ENCODE data around the gene ATXN7L1. TPM values are rescaled to one million over a fixed set of nuclear protein-coding genes. Genes with fewer than 3 reads are reported as not detected.
"Not testable (repeated sequence)": the region's sequence is repeated elsewhere in the genome, so short reads cannot be mapped to it uniquely, and the experiment has no call there.

Gene ATXN7L1
- total RNA-seq, 1 donor from 2014 or later = 6.7 TPM

DNA sequence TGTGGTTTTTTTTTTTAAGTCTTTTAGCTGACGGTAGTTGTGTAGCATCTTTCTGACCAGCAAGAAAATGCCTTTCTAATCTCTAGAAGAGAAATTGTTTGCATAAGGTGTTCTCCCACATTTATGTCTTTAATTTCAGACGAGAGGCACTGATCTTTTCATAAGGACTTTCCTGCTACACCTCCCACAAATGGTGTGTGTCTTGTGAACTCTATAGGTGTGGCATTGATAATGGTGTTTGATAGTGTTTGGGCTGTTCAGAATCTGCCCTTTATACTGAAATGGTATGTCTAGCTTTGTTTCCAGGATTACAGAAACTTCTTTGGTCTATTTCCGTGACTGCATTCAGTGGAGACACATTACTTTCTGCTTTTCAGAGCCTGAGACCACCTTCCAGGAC, 21.6 kb upstream of the ATXN7L1 start:
- DNase-seq (ENCODE audit: missing footprints) (no peak), ATAC-seq (no peak)
- intact Hi-C loops (cut with DNase I) = no loop called here

DNA sequence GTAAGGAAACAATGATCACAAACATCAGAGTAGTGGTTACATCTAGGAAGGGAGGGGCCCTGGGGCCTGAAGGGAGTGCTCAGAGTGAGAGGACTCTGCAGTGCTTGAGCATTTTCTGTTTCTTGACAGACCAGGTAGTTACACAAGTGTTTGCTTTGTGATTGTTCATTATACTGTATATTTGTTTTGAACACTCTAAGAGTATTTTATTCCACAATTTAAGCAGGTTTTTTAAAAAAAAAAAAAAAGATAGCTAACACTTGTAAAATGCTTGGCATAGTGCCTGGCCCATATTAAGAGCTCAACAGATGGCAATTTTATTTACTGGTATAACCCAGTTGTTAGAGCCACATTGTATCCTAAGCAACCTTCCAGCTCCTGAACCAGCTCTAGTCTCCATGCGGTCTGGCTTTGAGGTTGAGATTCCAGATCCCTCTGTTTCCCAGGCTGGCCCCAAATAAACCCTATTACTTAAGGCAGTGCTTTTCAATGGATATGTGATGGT, 20.1 kb upstream of the ATXN7L1 start:
- intact Hi-C loops (cut with DNase I) = no loop called here
- no peak for ATAC-seq
- DNase-seq (ENCODE audit: missing footprints) = no peak

DNA sequence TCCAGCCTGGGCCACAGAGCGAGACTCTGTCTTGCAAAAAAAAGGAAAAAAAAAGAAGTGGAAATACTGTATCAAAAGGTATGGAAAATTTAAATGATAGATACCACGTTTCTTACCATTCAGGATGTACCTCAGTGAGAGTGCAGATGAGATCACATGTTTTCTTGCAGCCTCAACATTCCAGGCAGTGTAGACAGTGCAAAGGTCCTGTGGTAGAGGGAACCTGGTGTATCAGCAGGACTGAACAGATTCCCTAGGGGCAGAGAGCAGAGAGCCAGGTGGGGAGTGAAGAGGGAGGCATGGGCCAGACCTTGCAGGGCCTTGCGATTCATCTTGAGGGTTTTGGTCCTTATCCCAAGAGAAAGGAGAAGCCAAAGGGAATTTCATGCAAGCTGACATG, 17.7 kb upstream of the ATXN7L1 start:
- ATAC-seq (no peak), DNase-seq (ENCODE audit: missing footprints) (no peak)
- intact Hi-C loops (cut with DNase I) = no loop called here

DNA sequence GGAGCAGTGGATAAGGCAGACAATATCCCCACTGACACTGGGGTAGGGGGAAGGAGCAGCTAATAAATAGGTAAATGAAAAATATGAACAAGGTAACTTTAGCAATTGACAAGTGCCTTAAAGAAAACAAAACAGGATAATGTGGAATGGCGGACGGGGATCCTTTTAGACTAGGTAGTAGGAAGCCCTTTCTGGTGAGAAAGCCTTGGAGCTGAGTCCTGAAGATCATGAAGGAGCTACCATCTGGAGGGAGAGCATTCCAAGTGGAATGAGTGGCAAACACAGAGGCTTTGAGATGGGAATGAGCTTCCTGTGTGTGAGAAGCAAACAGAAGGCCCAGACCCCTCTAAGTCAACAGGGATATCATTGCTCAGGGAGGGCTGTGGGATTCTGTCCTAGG, 16.0 kb upstream of the ATXN7L1 start:
- intact Hi-C loops (cut with DNase I) = no loop called here
- ATAC-seq (no peak), DNase-seq (ENCODE audit: missing footprints) (no peak)

DNA sequence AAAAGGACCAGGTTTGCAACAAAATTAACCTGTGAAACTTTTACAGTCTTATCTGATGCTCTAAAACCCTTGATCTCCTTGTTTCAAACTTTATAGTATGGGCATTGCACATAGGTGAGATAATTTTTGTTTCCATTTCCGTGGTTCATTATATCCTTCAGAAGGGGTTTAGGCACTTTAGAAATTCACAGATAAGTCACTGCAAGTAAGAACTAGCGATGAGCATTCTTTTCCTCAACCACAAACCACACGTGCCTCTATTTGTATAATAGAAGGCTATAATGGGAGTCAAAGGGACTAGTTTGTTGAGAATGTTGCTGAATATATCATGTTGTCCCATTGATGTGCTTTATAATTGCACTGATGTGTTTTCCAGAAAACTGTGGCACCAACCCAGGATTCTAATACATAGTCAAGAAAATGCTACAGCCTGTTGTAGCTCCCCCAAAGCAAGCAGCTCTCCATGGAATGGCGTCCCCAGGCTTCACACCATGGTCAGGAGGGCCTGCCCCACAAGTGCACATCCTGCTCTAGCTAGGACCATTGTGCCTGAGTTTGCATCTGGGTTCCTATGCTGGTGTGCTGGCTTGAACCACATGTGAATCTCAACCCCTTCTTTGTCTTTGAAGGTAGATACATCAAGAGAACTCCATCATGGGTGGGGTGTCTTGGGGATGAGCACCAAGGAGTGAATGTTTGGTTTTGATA, 14.0 kb upstream of the ATXN7L1 start:
- intact Hi-C loops (cut with DNase I) = no loop called here
- ATAC-seq (no peak), DNase-seq (ENCODE audit: missing footprints) (no peak)

DNA sequence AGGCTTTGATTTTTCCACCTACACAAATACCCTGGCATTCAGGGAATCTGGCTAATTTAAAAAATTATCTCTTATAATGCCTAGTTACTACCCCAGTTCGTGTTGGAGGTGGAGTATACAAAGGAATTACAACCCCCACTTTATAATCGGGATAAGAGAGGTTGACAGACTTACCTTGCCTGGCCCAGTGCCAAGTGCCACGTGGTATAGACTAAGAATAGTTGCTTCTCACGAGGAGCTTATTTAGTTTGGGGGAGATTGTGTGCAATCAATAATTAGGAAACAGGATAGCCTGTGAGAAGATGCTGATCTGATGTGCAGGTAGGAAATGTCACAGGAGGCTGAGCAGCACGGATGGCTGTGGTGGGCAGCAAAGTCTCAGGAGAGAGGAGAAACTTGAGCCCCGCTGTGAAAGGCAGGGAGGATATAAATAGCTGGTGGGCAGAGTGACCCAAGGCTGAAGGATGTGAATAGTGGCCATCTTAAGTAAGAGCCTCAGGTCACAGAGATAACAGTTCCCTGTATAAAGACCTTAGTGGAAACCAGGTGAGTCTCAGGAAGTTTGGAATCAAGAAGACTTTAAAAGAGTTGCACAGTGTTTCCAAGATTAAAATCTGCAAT, 11.3 kb upstream of the ATXN7L1 start:
- ATAC-seq (no peak), DNase-seq (ENCODE audit: missing footprints) (no peak)
- intact Hi-C loops (cut with DNase I) = no loop called here

DNA sequence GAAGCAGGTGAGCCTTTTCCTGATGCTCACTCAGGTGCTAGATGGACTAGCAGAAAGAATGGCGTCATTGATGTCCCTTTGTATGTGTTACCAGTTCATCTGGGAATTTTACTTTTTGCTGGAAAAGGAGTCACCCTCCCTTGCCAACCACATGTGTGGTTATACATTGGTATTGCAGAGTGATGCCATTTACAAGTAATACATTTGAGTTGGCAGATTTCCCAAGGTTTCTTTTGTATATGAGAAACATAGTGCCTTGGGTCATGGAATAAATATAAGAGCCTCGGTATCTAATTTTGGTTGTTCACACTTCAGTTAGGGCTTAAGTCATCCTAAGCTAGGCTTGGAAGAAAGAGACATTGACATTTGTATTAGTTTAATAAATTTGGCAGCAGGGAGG, 10.4 kb upstream of the ATXN7L1 start:
- intact Hi-C loops (cut with DNase I) = no loop called here
- ATAC-seq (no peak), DNase-seq (ENCODE audit: missing footprints) (no peak)

DNA sequence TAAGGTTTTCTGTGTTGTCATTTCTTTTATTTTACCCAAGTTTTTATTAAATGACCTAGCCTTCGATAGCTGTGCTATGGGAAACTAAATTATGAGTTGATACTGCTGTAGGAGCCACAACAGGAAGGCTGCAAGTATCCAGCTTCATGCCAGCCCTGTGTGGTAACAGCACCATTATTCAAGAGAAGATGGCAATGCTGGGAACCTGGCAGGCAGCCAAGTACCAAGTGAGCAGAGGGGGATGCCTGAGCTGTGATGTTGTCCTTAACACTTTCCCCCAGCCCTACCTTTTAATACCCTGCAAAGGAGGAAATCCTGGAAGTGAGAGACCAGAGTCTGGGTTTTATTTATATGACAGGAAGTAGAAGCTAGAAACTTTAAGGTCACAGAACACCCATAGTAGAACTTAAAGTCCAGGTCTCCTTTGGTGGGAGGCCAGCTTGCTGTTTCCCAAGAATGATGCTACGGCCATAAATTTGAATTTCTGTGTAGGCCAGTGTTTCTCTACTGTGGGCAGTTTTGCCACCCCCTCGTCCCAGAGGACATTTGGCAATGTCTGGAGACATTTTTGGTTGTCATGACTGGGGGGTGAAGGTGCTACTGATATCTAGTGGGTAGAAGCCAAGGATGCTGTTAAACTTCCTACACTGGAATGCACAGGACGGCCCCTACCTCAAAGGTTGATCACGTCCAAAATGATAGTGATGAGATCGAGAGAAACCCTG, 9.2 kb upstream of the ATXN7L1 start:
- intact Hi-C loops (cut with DNase I) = no loop called here
- ATAC-seq (no peak), DNase-seq (ENCODE audit: missing footprints) (no peak)

DNA sequence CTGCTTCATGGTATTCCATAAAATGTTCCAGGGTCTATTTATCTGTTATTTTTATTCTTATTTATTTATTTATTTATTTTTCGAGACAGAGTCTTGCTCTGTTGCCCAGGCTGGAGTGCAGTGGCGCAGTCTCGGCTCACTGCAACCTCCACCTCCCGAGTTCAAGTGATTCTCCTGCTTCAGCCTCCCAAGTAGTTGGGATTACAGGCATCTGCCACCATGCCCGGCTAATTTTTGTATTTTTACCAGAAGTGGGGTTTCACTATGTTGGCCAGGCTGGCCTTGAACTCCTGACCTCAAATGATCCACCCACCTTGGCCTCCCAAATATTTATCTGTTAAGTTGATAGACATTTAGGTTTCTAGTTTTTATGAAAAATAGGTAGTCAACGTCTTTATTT, 6.8 kb upstream of the ATXN7L1 start:
- ATAC-seq; DNase-seq (ENCODE audit: missing footprints); intact Hi-C loops (cut with DNase I): not testable (repeated sequence)

DNA sequence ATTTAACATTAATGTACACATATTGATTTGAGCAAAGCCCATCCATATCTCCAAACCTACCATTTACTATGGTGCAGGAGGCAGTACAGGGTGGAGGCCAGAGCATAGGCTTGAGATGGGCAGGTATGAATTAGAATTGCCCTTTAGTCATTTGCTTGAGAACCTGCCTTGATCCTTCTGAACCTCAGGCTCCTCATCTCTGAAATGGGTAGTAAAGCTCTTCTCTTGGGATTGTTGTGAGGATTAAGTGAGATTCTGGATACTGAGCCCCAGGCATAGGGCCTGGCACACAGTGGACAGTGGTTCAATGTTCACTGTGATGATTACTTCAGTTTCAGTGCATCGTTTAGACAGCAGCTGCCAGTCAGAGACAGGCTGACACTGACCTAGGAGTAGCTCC, 5.0 kb upstream of the ATXN7L1 start:
- DNase-seq (ENCODE audit: missing footprints) (no peak), ATAC-seq (no peak)
- intact Hi-C loops (cut with DNase I) = no loop called here

DNA sequence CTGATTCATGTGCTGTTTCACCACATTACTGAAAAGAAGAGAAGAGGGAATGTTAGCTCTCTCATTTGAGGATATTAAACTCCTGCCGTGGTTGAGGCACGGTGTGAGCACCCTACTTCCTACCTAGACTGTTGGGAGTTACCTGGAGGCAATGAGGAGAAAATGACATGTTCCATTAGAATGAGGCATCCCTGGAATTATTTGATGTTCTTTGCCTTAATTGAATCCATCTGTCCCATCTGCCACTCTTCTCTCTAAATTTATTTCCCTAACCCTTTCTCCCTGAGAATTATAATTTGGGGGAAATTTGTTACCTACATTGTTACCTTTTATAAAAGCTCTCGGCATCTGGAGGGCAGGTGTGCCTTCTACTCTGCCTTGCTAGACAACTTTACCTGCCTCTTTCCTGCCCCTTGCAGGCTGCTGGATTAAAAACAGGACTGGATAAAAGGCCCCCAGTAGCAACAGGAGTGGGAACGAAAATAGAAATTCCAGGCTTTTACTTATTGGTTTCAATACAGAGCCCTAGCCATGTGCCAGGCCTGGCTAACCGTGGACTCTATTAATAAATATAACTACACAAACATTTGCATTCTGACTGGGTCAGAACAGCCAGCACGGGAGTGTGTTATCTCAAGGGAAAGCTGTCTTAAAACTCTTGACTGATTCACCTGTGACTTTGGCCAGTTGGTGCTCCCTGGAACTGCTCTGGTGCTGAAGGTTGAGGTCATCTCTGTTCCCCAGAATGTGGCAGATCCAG, 4.4 kb upstream of the ATXN7L1 start:
- DNase-seq (ENCODE audit: missing footprints) = no peak
- ATAC-seq = no peak
- intact Hi-C loops (cut with DNase I) = no loop called here

DNA sequence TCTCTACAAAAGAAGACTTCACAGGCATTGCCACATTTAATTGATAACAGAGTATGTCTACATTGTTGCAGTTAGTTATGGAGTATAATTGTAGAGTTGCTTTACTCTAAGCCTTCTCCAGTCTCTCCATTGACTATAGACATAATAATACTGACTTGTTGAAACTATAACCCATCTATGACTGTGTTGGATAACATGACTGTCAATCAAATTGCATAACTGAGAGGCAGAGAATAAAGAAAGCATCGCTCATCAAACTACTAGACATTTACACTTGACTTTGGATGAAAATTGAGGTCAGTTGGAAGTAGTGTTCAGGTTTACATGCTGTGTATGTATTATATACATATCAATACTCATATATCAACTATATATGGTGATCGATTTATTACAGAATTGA, 3.4 kb upstream of the ATXN7L1 start:
- ATAC-seq (no peak), DNase-seq (ENCODE audit: missing footprints) (no peak)
- intact Hi-C loops (cut with DNase I) = loop anchor here (5.0 to 10.0 kb wide), 4 partner anchors 117 to 225 kb away; no protein-coding TSS in a partner anchor

DNA sequence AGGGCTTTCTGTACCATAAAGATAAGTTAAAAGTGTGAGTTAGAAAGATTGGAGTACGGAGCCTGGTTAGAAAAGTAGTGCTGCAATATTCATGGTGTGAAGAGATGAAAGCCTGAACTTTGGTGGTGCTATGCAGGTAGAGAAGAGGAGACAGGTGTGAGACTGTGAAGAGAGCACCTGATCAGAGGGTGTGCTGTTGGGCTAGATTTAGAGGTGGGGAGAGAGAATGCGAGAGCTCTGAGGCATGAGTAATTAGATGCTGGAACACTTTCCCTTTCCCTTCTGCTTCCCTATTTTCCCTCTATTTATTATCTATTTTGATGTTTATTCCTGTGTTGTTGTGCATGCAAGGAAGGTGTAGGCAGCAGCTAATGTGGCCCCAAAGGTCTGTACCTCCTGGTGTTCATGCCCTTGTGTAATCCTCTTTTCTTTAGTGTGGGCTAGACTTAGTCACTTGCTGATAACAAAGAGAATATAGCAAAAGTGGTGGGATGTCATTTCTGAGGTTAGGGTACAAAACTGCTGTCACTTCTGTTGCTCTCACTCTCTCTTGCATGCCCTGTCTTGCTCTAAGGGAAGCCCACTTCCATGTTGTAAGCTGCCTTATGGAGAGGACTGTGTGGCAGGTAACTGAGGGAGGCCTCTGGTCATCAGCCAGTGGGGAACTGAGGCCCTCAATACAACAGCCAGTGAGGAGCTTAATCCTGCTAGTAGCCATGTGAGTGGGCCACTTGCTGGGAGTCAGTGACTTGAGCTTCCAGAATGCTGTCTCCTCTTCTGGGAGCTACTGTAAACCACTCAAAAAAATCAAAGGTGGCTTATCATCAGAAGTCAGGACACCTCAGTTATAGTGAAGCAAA, 2.6 kb upstream of the ATXN7L1 start:
- ATAC-seq = no peak
- intact Hi-C loops (cut with DNase I) = loop anchor here (5.0 to 10.0 kb wide), 4 partner anchors 117 to 224 kb away; no protein-coding TSS in a partner anchor

DNA sequence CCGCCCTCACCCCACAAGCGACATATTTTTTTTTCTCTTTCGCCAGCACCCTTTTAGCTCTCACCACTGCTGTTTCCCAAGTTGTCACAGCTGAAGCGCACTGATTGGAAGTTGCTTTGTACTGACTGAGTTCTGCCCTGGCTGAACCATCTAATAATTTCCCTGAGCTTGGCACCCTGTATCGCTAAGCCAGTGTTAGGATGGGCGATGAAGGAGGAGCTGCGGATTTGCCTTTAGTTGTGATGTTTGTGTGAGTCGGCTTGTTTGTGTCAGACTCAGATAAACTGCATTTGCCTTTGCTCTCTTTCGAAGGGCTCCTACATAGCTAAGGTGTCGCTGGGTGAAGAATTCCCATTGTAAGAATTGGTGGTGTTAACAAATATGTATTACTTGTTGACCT, 1.3 kb upstream of the ATXN7L1 start:
- ATAC-seq (no peak), DNase-seq (ENCODE audit: missing footprints) (no peak)
- intact Hi-C loops (cut with DNase I) = loop anchor here (5.0 to 10.0 kb wide), 4 partner anchors 115 to 223 kb away; no protein-coding TSS in a partner anchor

More for the DNA sequence above, 2.6 kb upstream of the ATXN7L1 start:
- no peak for DNase-seq (ENCODE audit: missing footprints)

DNA sequence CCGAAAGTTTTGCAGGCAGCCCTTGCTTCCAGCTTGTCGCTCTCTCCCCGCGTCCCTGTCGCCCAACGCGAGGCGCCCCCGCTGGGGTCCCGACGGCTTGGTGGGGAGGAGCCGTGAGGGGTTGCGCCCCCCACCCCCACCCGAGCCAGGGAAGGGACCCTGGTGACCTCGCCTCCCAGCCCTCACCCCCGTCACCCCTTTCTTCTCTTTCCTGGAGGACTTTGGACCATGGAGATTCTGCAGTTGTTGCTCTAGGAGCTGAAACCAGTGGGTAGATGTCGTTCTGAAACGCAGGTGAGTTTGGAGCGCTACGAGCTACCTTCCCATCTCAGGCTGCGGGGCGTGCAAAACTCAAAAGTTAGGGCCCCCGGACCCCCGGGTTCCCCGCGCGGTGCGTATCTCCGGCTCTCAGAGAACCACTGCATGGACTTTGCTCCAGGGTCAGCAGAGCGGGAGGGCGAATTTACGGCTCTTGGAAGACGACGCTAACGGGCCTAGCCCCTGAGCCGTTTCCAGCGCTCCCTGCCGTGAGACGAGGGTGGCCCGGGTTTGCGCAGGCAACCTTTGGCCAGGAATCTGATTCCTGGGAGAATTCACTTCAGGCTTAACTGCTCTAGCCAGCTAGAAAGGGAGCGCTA, 684 bp upstream of the ATXN7L1 start:
- ATAC-seq (peak; percentile 35), DNase-seq (ENCODE audit: missing footprints) (no peak)
- intact Hi-C loops (cut with DNase I) = loop anchor here (5.0 to 10.0 kb wide), 4 partner anchors 115 to 222 kb away; no protein-coding TSS in a partner anchor

DNA sequence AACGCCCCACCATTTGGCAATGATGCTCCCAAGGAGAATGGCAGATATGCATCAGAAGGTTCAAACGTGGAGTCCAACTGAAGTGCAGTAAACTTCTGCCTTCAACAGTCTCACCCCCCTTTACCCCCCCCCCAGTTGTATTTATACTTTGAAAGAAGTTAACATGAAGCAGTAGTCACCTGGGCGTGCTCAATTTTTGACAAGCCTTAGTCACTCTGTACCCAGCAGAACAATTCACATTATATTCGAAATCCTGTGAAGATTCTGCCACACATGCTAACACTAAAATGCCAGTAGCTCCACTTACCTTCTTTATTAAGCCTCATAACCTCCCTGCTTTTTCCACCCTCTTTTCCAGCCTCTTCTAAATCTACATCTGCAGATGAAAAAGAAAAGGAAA, 894 bp downstream of the ATXN7L1 start:
- intact Hi-C loops (cut with DNase I) = loop anchor here (5.0 to 10.0 kb wide), 4 partner anchors 113 to 221 kb away; no protein-coding TSS in a partner anchor
- ATAC-seq (no peak), DNase-seq (ENCODE audit: missing footprints) (no peak)

DNA sequence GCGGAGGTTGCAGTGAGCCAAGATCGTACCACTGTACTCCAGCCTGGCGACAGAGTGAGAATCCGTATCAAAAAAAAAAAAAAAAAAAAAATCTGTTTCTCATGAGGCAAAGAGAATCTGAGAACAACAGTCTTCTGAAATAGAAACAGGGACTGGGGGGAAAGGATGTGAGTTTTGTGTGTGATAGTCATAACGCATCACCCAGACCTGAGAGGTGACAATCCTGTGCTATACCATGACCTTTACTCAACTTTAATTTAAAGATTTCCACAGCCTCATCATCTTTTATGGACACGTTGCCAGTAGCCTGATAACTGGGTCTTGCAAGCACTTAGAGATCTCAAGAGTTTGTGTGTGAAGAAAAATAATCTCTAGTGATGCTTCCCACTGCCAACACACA, 2.3 kb downstream of the ATXN7L1 start:
- DNase-seq (ENCODE audit: missing footprints) (no peak), ATAC-seq (no peak)
- intact Hi-C loops (cut with DNase I) = loop anchor here (10.0 kb wide), 2 partner anchors 189 to 219 kb away; no protein-coding TSS in a partner anchor

Data from Right ventricle myocardium inferior (tissue), 1 donor.